Lung (tissue), 12 donors: ENCODE data around the gene PTTG1IP. TPM values are rescaled to one million over a fixed set of nuclear protein-coding genes. Genes with fewer than 3 reads are reported as not detected.
"Not testable (repeated sequence)": the region's sequence is repeated elsewhere in the genome, so short reads cannot be mapped to it uniquely, and the experiment has no call there.

ENCODE experiments used
- ATAC-seq: fragments of 200-7000 bp; cut with Tn5 transposase; one replicate; pipeline ENCODE4 v1.9.1; 2020; ENCODE audit warnings: moderate number of reproducible peaks; ENCODE audit not compliant: insufficient read depth, low FRiP score
- DNase-seq, 3 donors: peaks; one replicate each; pipeline ENCODE4 v3.0.0-alpha.2; 2013 to 2017
- H3K27ac ChIP-seq, 2 donors: one replicate each; pipeline ENCODE4 v1.5.1; 2013; ENCODE audit warnings: mild to moderate bottlenecking in 2 of 2, moderate library complexity in 2 of 2, control low read depth in 1 of 2, inconsistent platforms in 1 of 2, low read depth in 1 of 2, low read length in 1 of 2
- H3K27me3 ChIP-seq, 3 donors: one replicate each; pipeline ENCODE4 v1.5.1; 2013; ENCODE audit warnings: low read length in 2 of 3; ENCODE audit not compliant: control insufficient read depth in 3 of 3, insufficient read depth in 3 of 3
- H3K36me3 ChIP-seq, 4 donors: one replicate each; pipeline ENCODE4 v1.5.1; 2013; ENCODE audit warnings: low read length in 4 of 4, mild to moderate bottlenecking in 1 of 4, moderate library complexity in 1 of 4; ENCODE audit not compliant: control insufficient read depth in 4 of 4, insufficient read depth in 4 of 4
- H3K4me1 ChIP-seq, 5 donors: one replicate each; pipeline ENCODE4 v1.5.1; 2013; ENCODE audit warnings: low read length in 5 of 5, mild to moderate bottlenecking in 2 of 5, moderate library complexity in 1 of 5; ENCODE audit not compliant: control insufficient read depth in 5 of 5, insufficient read depth in 5 of 5
- H3K4me3 ChIP-seq: one replicate; pipeline ENCODE4 v1.5.1; 2013; ENCODE audit warnings: mild to moderate bottlenecking, control low read depth, moderate library complexity
- H3K9ac ChIP-seq, 2 donors: one replicate each; pipeline ENCODE4 v1.5.1; 2013; ENCODE audit warnings: low read length in 2 of 2, control low read depth in 1 of 2; ENCODE audit not compliant: insufficient read depth in 1 of 2
- H3K9me3 ChIP-seq, 4 donors: one replicate each; pipeline ENCODE4 v1.5.1; 2013; ENCODE audit warnings: low read length in 3 of 4, mild to moderate bottlenecking in 1 of 4, moderate library complexity in 1 of 4; ENCODE audit not compliant: control insufficient read depth in 4 of 4, insufficient read depth in 3 of 4
- CTCF ChIP-seq: IDR thresholded peaks from 2 replicates; pipeline ENCODE4 v1.5.1; 2012; ENCODE audit warnings: mild to moderate bottlenecking; ENCODE audit errors: control extremely low read depth, extremely low read depth
- WGBS, 2 donors: extraction: QIAGEN DNeasy Blood & Tissue Kit; methylation state at CpG; one replicate each; pipeline ENCODE4 v1.1.7; 2013; 5-methylcytosine and 5-hydroxymethylcytosine counted together
- polyA plus RNA-seq, 2 donors: library from polyadenylated mRNA; stranded (reverse); fragments of 200-250 nt; gene quantifications; one replicate each; pipeline ENCODE4 v1.2.1, GENCODE V29; 2013
- total RNA-seq, 2 donors: library from RNA; depleted of rRNA in 1 of 2; stranded (reverse); fragments of >200 nt in 1 of 2; gene quantifications; one replicate each; pipeline ENCODE4 v1.2.1, GENCODE V29; 2014 to 2021
- donor health status: control.
- donor health status: control.
- donor health status: Bipolar disorder and iron deficiency.
- donor health status: healthy.
- donor health status: DM: yes; HTN: yes; CAD: no.

PTTG1IP gene
- total and polyA plus RNA-seq, 4 donors, result 139 to 247 (median 226) TPM

- DNase-seq (no peak), ATAC-seq (no peak)
- Histone ChIP-seq H3K4me3 (no peak overlapping the region), H3K9me3 (peaks cover 0 to 2% (median 0%) of the 10 kb centered on the region in 4 donors), H3K4me1 (peaks cover 0 to 15% (median 0%) of the 10 kb centered on the region in 5 donors), H3K27me3 (peaks cover 0 to 8% (median 3%) of the 10 kb centered on the region in 3 donors), H3K9ac (no peak overlapping the region), H3K27ac (peak overlapping the region in 1 of 2 donors; percentile 55), H3K36me3 (no peaks in the 10 kb centered on the region)
- TF ChIP-seq CTCF, result no peak
- 33 to 57% methylated on average over 18 of the region's 18 CpGs for WGBS, 2 donors
Observed at GRCh38 chr21:44914176-44914874, 40.8 kb upstream of the PTTG1IP start.

DNA sequence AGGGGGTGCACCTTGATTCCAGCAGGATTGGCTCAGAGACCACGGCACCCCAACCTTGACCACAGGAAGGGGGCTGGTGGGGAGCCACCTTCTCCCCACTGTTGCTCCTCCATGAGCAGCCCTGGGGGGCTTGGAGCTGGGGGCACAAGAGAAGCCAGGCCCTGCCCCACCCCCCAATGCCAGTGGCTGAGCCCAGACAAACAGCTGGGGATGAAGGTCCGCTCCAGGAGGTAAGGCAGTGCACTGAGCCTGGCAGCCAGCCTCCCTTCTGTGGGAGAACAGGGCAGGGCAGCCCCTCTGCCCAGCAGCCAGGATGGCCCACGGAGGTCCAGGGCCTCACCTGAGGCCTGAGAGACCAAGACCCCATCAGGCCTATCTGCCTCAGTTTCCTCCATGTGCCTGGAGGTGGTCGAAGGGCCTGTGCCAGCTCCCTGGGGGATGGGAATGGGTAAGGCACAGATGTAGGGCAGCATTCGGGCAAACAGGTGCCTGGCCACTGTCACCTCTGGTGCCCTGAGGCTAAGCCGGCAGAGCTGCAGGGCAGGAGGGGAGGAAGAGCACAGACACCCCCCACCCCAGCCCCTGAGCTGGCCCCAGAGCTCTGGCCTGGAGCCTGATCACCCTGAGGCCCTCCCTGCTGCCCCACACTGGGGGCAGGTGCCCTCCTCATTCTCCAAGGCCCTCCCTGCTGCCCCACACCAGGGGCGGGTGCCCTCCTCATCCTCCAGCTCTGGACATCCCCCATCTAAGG, 40.1 kb upstream of the PTTG1IP start:
- Histone ChIP-seq H3K27ac (peak overlapping the region in 1 of 2 donors; percentile 15), H3K36me3 (no peaks in the 10 kb centered on the region), H3K9me3 (peaks cover 0 to 2% (median 0%) of the 10 kb centered on the region in 4 donors), H3K4me1 (peaks cover 0 to 18% (median 0%) of the 10 kb centered on the region in 5 donors), H3K9ac (no peak overlapping the region), H3K4me3 (no peak overlapping the region), H3K27me3 (peaks cover 0 to 8% (median 3%) of the 10 kb centered on the region in 3 donors)
- WGBS, 2 donors, result 62 to 69% methylated on average over 6 to 7 of the region's 7 CpGs
- TF ChIP-seq CTCF, result no peak
- ATAC-seq (no peak), DNase-seq (no peak)

DNA sequence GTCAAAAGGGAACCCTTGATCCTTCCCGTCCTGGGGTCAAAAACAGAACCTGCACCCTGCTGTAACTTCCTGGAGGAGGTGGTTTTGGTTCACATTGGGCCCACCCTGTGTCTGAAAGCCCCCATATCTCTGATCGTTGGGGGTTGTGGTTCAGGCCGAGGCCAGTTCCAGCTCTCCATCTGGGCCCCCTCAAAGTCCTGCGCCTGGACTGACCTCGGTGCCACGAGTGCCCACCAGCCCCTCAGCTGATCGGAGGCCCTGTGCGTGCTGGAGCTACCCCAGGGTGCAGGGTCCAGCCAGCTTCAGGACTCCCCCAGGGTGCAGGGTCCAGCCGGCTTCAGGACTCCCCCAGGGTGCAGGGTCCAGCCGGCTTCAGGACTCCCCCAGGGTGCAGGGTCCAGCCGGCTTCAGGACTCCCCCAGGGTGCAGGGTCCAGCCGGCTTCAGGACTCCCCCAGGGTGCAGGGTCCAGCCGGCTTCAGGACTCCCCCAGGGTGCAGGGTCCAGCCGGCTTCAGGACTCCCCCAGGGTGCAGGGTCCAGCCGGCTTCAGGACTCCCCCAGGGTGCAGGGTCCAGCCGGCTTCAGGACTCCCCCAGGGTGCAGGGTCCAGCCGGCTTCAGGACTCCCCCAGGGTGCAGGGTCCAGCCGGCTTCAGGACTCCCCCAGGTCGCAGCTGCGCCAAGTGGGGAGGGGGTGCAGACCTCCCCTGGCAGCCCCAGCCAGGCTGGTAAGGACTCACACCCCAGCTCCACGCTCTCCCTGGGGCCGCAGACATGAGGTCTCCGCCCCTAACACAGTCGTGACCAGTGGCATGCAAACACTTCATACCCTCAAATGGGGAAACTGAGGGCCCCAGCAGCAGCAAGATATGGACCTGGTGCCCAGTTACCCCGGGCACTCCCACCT, 39.3 kb upstream of the PTTG1IP start:
- not testable (repeated sequence) for DNase-seq, H3K9ac ChIP-seq, H3K27me3 ChIP-seq, H3K4me3 ChIP-seq, ATAC-seq, H3K9me3 ChIP-seq, H3K36me3 ChIP-seq
- peaks cover 0 to 16% (median 3%) of the 10 kb centered on the region in 5 donors for H3K4me1 ChIP-seq
- WGBS, 2 donors, result 62 to 73% methylated on average over 17 to 19 of the region's 25 CpGs
- H3K27ac ChIP-seq, result peak overlapping the region in 1 of 2 donors; percentile 15
